ENCODE results near the gene STX8. TPM values are rescaled to one million over a fixed set of nuclear protein-coding genes. Genes with fewer than 3 reads are reported as not detected.

STX8 gene
- polyA plus RNA-seq, 1 of the 3 experiments (the other 2 are of a cell fraction) = 51.3 TPM

DNA sequence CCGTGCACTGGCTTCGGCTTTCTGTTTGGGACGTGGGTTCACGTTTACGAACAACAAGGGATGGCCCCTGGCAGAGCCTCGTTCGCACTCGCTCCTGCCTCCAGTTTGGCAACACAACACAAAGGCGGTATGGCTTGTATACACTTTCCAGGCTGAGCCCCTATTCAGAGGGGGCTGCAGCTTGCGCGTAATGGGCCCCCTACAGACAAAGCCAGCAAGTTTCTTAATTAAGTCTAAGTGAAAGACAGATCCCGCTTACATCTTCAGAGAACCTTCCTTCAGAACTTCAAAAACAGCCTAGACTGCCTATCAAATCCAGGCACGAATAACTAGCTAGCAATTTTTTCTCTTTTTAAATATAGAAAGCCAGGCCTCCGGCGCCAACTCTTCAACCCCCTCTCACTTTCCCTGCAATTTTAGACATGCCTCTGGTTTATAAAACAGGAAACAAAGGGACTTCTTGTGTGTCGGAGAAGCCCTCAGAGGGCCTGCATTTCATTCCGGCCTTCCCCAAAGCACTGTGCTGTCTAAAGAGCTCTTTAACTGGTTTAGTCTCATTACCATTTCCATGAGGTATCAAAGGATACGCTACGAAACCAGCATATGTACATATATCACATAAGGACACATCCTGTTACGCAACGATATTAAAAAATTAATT is 244.9 kb downstream of the STX8 start:
- no peaks in the 10 kb centered on the region for H3K36me3 ChIP-seq (replicated peaks in 1 of 2; ENCODE audit: control insufficient read depth in 1 of 2, insufficient read depth in 2 of 2, low read length in 1 of 2)
- no peak overlapping the region for H2AFZ ChIP-seq (ENCODE audit: low read depth)
- no peak overlapping the region for H3K9ac ChIP-seq
- H3F3A ChIP-seq (replicated peaks; ENCODE audit: insufficient read depth) = no peaks in the 10 kb centered on the region
- no peak overlapping the region for H3K27ac ChIP-seq (ENCODE audit: low read depth in 2 of 2, low read length in 1 of 2)
- H3K9me3 ChIP-seq = 0 out of 2 replicates have a peak, but pooled peaks cover 8% of the 10 kb centered on the region
- H3K4me2 ChIP-seq = no peak overlapping the region
- H3K9me2 ChIP-seq = no peaks in the 10 kb centered on the region
- POLR2A ChIA-PET = no interaction called here
- TF ChIP-seq FOXM1 (IDR thresholded peaks at IDR 0.05; ENCODE audit: low read depth) = no peak
- TF ChIP-seq FOXJ3 (CRISPR knock-in tag; IDR thresholded peaks at IDR 0.05) = no peak
- TF ChIP-seq RFX5 (IDR thresholded peaks at IDR 0.05; ENCODE audit: low read length) = no peak
- TF ChIP-seq SIN3A (IDR thresholded peaks at IDR 0.05; ENCODE audit: borderline replicate concordance, low read depth, low read length) = no peak
- no peak for TF ChIP-seq NRF1 (IDR thresholded peaks at IDR 0.05; ENCODE audit: low read depth, low read length)
- TF ChIP-seq YY1 (IDR thresholded peaks at IDR 0.05; ENCODE audit: low read depth) = no peak
- TF ChIP-seq RXRA (IDR thresholded peaks at IDR 0.05; ENCODE audit: borderline replicate concordance, low read depth) = no peak
- no peak for TF ChIP-seq MEF2A (IDR thresholded peaks at IDR 0.05; ENCODE audit: borderline replicate concordance, low read depth)
- TF ChIP-seq FOSL2 (IDR thresholded peaks at IDR 0.05; ENCODE audit: borderline replicate concordance, low read depth) = no peak
- TF ChIP-seq NFIC (IDR thresholded peaks at IDR 0.05; ENCODE audit: borderline replicate concordance) = no peak
- no peak for TF ChIP-seq JUND (IDR thresholded peaks at IDR 0.05)
- TF ChIP-seq, protein P1, sequence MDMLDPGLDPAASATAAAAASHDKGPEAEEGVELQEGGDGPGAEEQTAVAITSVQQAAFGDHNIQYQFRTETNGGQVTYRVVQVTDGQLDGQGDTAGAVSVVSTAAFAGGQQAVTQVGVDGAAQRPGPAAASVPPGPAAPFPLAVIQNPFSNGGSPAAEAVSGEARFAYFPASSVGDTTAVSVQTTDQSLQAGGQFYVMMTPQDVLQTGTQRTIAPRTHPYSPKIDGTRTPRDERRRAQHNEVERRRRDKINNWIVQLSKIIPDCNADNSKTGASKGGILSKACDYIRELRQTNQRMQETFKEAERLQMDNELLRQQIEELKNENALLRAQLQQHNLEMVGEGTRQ (IDR thresholded peaks at IDR 0.05; ENCODE audit: borderline replicate concordance, low read depth, low read length) = no peak
- TF ChIP-seq MXI1 (IDR thresholded peaks at IDR 0.05; ENCODE audit: low read depth, low read length) = no peak
- TF ChIP-seq, protein P2, sequence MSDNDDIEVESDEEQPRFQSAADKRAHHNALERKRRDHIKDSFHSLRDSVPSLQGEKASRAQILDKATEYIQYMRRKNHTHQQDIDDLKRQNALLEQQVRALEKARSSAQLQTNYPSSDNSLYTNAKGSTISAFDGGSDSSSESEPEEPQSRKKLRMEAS (IDR thresholded peaks at IDR 0.05; ENCODE audit: low read depth) = no peak
- no peak for TF ChIP-seq POLR2AphosphoS5 (IDR thresholded peaks at IDR 0.05; ENCODE audit: low read depth, low read length)
- TF ChIP-seq, protein P3, sequence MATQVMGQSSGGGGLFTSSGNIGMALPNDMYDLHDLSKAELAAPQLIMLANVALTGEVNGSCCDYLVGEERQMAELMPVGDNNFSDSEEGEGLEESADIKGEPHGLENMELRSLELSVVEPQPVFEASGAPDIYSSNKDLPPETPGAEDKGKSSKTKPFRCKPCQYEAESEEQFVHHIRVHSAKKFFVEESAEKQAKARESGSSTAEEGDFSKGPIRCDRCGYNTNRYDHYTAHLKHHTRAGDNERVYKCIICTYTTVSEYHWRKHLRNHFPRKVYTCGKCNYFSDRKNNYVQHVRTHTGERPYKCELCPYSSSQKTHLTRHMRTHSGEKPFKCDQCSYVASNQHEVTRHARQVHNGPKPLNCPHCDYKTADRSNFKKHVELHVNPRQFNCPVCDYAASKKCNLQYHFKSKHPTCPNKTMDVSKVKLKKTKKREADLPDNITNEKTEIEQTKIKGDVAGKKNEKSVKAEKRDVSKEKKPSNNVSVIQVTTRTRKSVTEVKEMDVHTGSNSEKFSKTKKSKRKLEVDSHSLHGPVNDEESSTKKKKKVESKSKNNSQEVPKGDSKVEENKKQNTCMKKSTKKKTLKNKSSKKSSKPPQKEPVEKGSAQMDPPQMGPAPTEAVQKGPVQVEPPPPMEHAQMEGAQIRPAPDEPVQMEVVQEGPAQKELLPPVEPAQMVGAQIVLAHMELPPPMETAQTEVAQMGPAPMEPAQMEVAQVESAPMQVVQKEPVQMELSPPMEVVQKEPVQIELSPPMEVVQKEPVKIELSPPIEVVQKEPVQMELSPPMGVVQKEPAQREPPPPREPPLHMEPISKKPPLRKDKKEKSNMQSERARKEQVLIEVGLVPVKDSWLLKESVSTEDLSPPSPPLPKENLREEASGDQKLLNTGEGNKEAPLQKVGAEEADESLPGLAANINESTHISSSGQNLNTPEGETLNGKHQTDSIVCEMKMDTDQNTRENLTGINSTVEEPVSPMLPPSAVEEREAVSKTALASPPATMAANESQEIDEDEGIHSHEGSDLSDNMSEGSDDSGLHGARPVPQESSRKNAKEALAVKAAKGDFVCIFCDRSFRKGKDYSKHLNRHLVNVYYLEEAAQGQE (IDR thresholded peaks at IDR 0.05; ENCODE audit: low read depth, low read length) = no peak
- no peak for TF ChIP-seq TAF1 (IDR thresholded peaks at IDR 0.05; ENCODE audit: borderline replicate concordance, low read depth, low read length)
- no peak for TF ChIP-seq EZH2phosphoT487 (IDR thresholded peaks at IDR 0.05; ENCODE audit: borderline replicate concordance, low read depth)
- no peak for TF ChIP-seq SMC3 (IDR thresholded peaks at IDR 0.05; ENCODE audit: low read depth, low read length)
- TF ChIP-seq GABPA (IDR thresholded peaks at IDR 0.05; ENCODE audit: low read depth) = no peak
- H3K27me3 ChIP-seq (ENCODE audit: insufficient read depth) = no peaks in the 10 kb centered on the region
- DNase-seq = no peak
- CTCF ChIA-PET = no interaction called here
- H3K4me3 ChIP-seq (ENCODE audit: low read depth in 2 of 2, low read length in 1 of 2) = no peak overlapping the region
- no peaks in the 10 kb centered on the region for H3K79me2 ChIP-seq (ENCODE audit: insufficient read depth)
- no peaks in the 10 kb centered on the region for H4K20me1 ChIP-seq (ENCODE audit: insufficient read depth)
- H3K4me1 ChIP-seq (ENCODE audit: control insufficient read depth in 1 of 2, insufficient read depth in 2 of 2, low read depth in 1 of 2, low read length in 1 of 2) = peaks cover 0 to 3% of the 10 kb centered on the region in 2 experiments; a peak in 1 of 4 replicates
- WGBS (ENCODE audit: low lambda C conversion rate) = 93% methylated on average over 21 of the region's 21 CpGs

All from SK-N-SH (cell line).